OCI-LY1 (cell line): ENCODE measurements around the gene DAO.

ENCODE experiments used
- CTCF ChIP-seq: fragments of 200-600 bp; sonication (generic), shearing (Covaris generic); IDR thresholded peaks from 2 replicates; pipeline ENCODE4 v1.5.1; 2017; ENCODE audit warnings: mild to moderate bottlenecking, antibody characterized with exemption, low read length, moderate library complexity, mixed read lengths
- EZH2 ChIP-seq: fragments of 200-600 bp; sonication (generic), shearing (Covaris generic); IDR thresholded peaks from 2 replicates; pipeline ENCODE4 v1.8.0; 2017; ENCODE audit warnings: borderline replicate concordance, mixed run types, mild to moderate bottlenecking, antibody characterized with exemption, low read length, moderate library complexity, mixed read lengths

GRCh38 chr12:108939594-108939993 lies 59.7 kb downstream of the DAO start:
- TF ChIP-seq CTCF (no peak), EZH2 (no peak)
